ENCODE data around the gene CACNA1D.

Gene CACNA1D

GRCh38 chr3:53795176-53795575 lies 300.8 kb downstream of the CACNA1D start:
- no peak for ATAC-seq

GRCh38 chr3:53795789-53796560 lies 301.6 kb downstream of the CACNA1D start:
- ATAC-seq: no peak

GRCh38 chr3:53798144-53798543 lies 303.7 kb downstream of the CACNA1D start:
- ATAC-seq: no peak

DNA sequence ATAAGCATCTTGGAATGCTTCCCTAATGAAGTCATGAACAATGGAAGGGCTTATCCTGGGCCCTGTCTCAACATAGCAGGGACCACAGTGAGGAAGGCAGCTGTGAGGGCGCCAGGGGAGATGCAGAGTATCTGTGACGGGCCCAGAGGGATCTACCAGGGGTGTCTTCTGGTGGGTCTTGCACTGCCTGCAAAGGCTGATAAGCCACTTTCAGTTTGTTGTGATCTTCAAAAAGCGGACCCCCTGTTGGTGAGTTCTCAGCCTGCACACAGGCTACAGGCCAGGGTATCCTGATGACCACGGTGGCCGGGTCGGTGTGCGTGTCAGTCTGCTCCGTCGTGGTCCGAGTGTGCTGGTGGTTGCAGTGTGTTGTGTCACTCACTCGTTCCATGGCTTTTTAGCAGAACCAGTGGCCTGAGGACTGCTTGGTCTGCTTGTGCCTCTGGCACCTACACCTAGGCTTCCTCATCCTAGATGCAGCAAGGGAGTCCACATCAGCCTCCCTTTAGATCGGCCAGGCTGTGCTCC lies 305.0 kb downstream of the CACNA1D start:
- no peak for ATAC-seq

DNA sequence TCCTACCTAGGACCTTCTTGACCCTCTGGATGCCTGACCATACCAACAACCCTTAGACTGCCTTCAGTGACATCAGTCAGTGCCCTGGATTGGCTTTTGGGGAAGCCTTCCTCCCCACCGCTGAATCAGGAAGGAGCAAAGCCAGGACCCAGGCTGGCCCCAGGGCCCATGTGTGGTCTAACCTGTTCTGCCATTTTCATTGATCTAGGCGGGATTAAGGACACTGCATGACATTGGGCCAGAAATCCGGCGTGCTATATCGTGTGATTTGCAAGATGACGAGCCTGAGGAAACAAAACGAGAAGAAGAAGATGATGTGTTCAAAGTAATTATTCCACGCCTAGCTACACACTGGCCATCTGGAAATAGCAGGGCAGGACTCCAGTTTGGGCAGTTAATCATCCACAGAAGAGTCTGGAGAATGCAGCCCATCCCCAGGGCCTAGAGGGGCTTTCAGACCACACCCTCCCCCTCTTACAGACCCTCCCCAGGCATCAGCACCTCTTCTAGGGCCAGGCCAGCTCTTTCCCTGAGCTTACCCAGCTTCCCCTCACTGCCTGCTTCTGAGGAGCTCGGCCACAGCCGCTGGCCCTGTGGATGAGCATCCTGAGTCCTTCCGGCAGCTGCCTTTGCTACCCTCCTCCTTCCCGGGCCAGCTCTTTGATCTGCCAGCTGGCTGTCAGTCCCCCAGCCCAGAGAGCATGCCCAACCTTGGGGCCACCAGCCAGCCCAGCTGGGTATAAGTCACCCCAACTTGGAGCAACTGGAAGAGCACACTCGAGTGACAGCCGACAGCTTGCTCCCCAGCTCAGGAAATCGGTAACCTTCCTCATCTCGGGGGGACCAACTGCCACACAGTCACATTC lies 305.9 kb downstream of the CACNA1D start:
- ATAC-seq: no peak

- ATAC-seq: no peak
These were observed 306.9 kb downstream of the CACNA1D start for GRCh38 chr3:53801319-53801718.

DNA sequence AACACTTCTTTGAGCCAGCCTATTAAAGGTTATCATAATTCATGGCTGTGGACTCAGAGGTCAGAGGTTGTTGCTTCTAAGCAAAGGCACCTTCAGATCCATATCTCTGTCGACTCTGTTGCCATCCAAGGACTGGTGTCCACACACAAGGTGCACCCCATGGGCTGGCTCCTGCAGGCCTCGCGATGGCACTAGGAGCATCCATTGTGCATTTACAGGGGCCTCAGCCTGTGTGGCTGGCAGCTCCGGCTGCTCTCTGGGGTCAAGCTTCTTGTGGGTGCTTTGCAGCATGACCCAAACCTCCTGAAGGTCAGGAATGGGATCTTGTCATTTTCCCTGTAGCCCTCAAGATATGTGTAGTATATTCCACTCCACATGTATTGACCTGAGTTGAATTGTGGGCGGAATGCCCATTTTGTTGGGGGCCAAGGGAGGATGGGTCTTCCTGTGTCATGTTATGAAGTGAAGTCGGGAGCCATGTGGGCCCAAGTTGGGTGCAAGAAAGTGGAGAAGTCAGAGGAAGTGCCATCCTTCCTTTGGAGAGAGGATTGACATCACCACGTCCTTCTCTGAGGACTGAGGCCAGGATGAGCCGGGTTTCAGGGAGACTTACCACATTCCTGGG lies 308.0 kb downstream of the CACNA1D start:
- ATAC-seq: no peak

DNA sequence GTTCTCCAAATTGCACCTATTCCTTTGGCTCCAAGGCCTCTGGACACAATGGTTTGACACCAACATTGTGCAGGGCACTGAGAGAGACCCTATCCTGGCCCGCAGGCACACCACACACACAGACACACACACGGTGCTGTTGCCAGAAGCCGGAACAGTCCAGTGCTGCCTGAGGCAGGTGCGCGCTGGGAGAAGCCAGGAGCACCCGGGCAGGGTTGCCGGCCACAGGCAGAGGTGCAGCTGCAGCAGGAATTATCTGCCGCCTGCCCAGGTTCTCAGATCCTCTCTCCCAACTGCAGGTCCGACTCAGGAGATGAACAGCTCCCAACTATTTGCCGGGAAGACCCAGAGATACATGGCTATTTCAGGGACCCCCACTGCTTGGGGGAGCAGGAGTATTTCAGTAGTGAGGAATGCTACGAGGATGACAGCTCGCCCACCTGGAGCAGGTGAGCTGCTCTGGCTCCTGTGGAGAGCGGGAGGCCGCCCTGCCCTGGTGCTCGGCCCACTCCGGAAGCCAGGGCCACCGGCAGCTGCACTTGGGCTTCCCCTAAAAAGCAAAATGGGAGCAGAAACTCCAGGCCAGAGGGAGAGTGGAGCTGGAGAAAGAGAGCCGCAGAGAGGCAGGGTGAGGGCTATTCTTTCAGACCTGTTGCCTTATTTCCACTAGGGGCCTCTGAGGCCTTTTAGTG lies 308.9 kb downstream of the CACNA1D start:
- no peak for ATAC-seq

DNA sequence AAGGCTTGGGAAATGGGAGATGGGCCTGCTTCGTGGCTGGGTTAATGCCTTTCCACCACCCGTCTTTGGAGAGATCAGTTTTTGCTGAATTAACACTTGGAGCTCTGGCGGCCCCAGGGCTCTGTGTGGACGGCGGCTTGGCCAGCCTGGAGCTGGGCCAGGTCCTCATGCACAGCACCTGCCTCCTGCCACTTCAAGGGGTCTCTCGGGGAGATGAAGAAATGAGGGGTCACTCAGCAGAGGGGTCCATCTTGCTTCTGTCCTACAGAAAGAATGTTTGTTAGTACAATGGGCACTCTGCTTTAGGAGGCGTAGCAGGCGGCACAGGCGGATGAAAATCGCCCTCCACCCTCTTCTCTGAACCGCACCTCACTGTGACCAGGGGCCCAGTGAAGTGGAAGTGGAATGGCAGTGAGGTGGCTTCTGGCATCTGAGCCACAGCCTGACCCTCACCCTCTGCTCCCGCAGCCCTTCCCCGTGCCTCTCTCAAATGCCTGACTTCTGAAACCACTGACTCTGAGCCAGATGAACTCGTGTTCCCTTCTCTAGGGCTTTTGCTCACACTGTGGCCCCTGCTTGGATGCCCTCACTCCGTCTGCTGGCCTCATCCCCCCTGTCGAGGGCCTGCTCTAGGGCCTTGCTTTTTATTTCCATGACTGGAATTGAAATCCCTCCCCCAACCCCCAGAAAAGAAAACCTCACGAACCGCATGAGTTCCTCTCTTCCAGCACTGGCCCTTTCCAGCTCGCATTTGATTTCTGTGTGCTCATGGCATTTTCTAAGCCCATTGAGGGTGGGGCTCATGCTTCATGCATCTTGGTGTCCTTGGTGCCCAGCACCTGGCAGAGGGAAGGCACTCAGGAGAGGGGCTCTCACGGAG lies 309.6 kb downstream of the CACNA1D start:
- ATAC-seq: no peak

DNA sequence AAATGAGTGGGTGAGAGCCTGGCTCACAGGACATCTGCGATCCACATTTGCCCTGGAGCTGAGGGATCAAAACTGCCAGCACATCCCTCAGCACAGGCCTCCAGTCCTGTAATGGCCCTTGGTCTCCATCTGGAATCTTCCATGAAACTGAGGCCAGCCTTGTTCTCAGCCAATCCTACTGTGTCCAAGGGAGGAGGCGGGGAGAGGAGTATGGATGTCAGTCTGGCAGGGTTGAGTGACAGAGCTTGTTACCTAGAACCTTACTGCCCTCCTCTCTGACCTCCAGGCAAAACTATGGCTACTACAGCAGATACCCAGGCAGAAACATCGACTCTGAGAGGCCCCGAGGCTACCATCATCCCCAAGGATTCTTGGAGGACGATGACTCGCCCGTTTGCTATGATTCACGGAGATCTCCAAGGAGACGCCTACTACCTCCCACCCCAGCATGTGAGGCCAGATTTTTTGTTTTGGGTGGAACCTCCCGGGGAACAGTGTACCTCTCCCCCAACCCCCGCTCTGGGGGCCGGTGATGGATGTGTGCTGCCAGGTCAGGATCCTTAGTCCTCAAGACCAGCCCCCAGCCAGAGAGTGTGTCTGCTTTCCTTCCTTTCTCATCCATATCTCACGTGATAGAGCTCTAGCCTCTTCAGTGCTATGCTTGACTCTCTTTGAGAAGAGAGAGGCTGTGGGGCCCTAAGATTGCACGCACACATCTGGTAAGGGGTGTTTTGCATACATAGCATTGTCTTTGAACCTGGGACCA lies 310.5 kb downstream of the CACNA1D start:
- no peak for ATAC-seq

DNA sequence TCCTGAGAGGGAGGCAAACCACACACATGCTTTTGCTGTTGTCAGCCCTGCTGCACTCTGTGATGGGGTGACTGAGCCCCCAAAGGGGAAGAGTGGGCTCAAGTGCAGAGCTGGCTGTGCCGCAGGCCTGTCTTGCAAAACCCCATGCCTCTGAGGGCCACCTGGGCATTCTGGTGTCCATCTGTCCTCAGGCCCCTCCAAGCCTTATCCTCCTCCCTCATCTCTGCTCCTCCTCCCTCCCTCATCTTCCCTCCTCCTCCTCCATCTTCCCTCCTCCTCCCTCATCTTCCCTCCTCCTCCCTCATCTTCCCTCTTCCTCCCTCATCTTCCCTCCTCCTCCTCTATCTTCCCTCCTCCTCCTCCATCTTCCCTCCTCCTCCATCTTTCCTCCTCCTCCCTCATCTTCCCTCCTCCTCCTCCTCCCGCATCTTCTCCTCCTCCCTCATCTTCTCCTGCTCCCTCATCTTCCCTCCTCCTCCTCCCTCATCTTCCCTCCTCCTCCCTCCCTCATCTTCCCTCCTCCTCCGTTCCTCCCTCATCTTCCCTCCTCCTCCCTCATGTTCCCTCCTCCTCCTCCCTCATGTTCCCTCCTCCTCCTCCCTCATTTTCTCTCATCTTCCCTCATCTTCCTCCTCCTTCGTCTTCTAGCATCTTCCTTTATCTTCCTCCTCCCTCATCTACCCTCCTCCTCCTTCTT lies 311.2 kb downstream of the CACNA1D start:
- no peak for ATAC-seq

DNA sequence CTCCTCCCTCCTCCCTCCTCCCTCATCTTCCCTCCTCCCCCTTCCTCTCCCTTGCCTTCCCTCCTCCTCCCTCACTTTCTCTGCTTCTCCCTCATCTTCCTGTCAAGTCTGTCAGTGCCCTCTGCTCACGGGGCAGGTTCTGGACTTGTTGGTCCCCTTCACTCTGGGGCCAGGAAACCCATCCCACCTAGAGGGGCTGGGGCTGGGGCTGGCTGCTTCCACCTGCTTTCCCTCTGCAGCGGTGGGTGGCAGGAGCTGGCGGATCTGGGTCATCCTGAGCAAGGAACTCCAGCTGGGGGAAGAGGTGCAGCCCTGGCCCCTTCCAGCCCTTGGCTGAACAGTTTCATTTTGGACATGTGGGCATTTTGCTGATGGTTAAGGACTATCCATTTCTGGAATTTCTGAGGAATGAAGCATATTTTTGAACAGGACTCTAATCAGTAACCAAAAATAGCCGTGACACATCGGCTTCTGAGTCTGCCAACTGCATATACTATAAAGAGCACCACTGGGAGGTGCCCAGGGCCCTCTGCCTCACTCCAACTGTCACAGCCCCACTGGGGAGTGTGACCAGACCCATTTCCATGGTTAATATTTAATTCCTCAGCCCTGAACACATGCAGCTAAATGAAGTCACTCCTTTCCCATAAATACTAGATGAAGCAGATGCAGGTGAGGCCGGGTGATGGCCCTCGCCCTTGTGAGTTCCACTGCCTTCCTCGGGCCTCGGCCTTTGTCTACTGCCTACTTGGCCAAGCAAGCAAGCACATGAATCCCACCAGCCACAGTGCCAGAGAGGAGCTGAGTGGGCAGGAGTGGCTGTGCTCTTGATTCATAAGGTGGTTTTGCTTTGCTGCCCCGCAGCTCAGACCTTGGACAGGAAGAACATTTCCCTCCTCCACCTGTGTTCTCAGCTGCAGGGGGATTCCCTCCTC lies 312.0 kb downstream of the CACNA1D start:
- ATAC-seq: no peak

GRCh38 chr3:53807117-53807810 lies 312.9 kb downstream of the CACNA1D start:
- ATAC-seq: no peak

GRCh38 chr3:53808496-53808895 lies 314.1 kb downstream of the CACNA1D start:
- no peak for ATAC-seq

GRCh38 chr3:53809267-53809666 lies 314.9 kb downstream of the CACNA1D start:
- no peak for ATAC-seq

- ATAC-seq: no peak
These were observed 315.5 kb downstream of the CACNA1D start for GRCh38 chr3:53809764-53810400.

GRCh38 chr3:53811143-53811927 lies 316.9 kb downstream of the CACNA1D start:
- no peak for ATAC-seq

Measured in activated CD4-positive, CD25-positive, alpha-beta regulatory T cell treated with anti-CD3 and anti-CD28 coated beads, Interleukin-2, amount 50 U/mL, for 24 hours (primary cell).